HL-60 (cell line): ENCODE results near the gene RAPSN.

Experiments used
- GABPA ChIP-seq: IDR thresholded peaks from 2 replicates; pipeline ENCODE4 v1.6.1; 2012; ENCODE audit warnings: low read depth
- POLR2AphosphoS5 ChIP-seq: IDR thresholded peaks from 2 replicates; pipeline ENCODE4 v1.6.1; 2012; ENCODE audit warnings: low read depth
- SPI1 ChIP-seq: IDR thresholded peaks from 2 replicates; pipeline ENCODE4 v1.6.1; 2012; ENCODE audit warnings: low read depth, mild to moderate bottlenecking, borderline replicate concordance
- TF ChIP-seq, protein P1 (sequence below): IDR thresholded peaks from 2 replicates; pipeline ENCODE4 v1.6.1; 2012; ENCODE audit warnings: low read depth; ENCODE audit not compliant: insufficient replicate concordance
- TF ChIP-seq, protein P2 (sequence below): IDR thresholded peaks from one replicate; pipeline ENCODE4 v1.5.1; 2011; ENCODE audit warnings: low read length, control low read depth, inconsistent platforms; ENCODE audit not compliant: insufficient read depth

DNA sequence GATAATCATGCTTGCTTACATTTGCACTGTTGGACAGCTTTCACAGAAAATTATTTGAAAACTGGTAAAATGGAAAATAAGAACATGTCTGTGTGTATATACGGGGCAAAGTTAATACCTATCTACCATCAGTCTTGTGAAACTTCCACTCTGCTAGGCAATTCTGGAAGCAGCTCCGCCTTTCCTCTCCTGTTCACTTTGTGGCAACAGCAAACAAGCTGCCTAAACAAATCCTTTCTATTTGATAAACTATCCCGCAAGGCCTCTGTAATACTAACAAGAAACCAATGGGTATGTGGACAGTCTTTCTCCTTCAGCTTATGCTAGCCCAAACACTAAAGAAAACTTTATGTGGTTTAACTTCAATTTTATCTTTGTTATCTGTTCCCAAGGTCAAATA lies 39.2 kb upstream of the RAPSN start:
- TF ChIP-seq, protein P1, sequence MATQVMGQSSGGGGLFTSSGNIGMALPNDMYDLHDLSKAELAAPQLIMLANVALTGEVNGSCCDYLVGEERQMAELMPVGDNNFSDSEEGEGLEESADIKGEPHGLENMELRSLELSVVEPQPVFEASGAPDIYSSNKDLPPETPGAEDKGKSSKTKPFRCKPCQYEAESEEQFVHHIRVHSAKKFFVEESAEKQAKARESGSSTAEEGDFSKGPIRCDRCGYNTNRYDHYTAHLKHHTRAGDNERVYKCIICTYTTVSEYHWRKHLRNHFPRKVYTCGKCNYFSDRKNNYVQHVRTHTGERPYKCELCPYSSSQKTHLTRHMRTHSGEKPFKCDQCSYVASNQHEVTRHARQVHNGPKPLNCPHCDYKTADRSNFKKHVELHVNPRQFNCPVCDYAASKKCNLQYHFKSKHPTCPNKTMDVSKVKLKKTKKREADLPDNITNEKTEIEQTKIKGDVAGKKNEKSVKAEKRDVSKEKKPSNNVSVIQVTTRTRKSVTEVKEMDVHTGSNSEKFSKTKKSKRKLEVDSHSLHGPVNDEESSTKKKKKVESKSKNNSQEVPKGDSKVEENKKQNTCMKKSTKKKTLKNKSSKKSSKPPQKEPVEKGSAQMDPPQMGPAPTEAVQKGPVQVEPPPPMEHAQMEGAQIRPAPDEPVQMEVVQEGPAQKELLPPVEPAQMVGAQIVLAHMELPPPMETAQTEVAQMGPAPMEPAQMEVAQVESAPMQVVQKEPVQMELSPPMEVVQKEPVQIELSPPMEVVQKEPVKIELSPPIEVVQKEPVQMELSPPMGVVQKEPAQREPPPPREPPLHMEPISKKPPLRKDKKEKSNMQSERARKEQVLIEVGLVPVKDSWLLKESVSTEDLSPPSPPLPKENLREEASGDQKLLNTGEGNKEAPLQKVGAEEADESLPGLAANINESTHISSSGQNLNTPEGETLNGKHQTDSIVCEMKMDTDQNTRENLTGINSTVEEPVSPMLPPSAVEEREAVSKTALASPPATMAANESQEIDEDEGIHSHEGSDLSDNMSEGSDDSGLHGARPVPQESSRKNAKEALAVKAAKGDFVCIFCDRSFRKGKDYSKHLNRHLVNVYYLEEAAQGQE = no peak
- TF ChIP-seq, protein P2, sequence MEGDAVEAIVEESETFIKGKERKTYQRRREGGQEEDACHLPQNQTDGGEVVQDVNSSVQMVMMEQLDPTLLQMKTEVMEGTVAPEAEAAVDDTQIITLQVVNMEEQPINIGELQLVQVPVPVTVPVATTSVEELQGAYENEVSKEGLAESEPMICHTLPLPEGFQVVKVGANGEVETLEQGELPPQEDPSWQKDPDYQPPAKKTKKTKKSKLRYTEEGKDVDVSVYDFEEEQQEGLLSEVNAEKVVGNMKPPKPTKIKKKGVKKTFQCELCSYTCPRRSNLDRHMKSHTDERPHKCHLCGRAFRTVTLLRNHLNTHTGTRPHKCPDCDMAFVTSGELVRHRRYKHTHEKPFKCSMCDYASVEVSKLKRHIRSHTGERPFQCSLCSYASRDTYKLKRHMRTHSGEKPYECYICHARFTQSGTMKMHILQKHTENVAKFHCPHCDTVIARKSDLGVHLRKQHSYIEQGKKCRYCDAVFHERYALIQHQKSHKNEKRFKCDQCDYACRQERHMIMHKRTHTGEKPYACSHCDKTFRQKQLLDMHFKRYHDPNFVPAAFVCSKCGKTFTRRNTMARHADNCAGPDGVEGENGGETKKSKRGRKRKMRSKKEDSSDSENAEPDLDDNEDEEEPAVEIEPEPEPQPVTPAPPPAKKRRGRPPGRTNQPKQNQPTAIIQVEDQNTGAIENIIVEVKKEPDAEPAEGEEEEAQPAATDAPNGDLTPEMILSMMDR = no peak
- no peak for TF ChIP-seq GABPA
- no peak for TF ChIP-seq POLR2AphosphoS5
- no peak for TF ChIP-seq SPI1
